ENCODE results near the gene C19orf18. TPM values are rescaled to one million over a fixed set of nuclear protein-coding genes. Genes with fewer than 3 reads are reported as not detected.

The C19orf18 gene
- polyA plus RNA-seq, 1 experiment: 0.27 TPM

- no peak for TF ChIP-seq CTCF (IDR thresholded peaks at IDR 0.05; ENCODE audit: low read depth, low read length)
- Histone ChIP-seq H3K9me3 (ENCODE audit: control insufficient read depth, insufficient read depth, low read length) (peaks cover 69% of the 10 kb centered on the region), H3K4me3 (ENCODE audit: low read depth, low read length) (no peak overlapping the region), H3K27me3 (ENCODE audit: control insufficient read depth, insufficient read depth, low read length) (no peaks in the 10 kb centered on the region), H3K27ac (ENCODE audit: low read depth, low read length) (no peak overlapping the region)
- ChIA-PET CTCF (no interaction called here), POLR2A (no interaction called here)
- no peak for DNase-seq (ENCODE audit: low read depth, low spot score)
Measured at GRCh38 chr19:57949702-57950101, 24.6 kb downstream of the C19orf18 start.

GRCh38 chr19:57949296-57949695, 25.0 kb downstream of the C19orf18 start:
- CTCF ChIA-PET: no interaction called here
- no peak for TF ChIP-seq CTCF (IDR thresholded peaks at IDR 0.05; ENCODE audit: low read depth, low read length)

GRCh38 chr19:57947419-57948134, 26.8 kb downstream of the C19orf18 start, which contains the start of gene ZNF256:
ZNF256 (minus strand) TSS chr19:57947706; CDS start chr19:57947474, 232 bp downstream.
- H3K9me3 ChIP-seq (ENCODE audit: control insufficient read depth, insufficient read depth, low read length): peaks cover 70% of the 10 kb centered on the region
- ChIA-PET POLR2A (no interaction called here), CTCF (interaction anchor here (0.6 kb wide), 1 partner anchor 61 kb away, joined by 3 read pairs; no protein-coding TSS in a partner anchor)
- DNase-seq (ENCODE audit: low read depth, low spot score): peak; percentile 78
- H3K27ac ChIP-seq (ENCODE audit: low read depth, low read length): peak within 1 kb of the TSS; percentile 75
- TF ChIP-seq CTCF (IDR thresholded peaks at IDR 0.05; ENCODE audit: low read depth, low read length): peak; percentile 59
- H3K4me3 ChIP-seq (ENCODE audit: low read depth, low read length): peak within 1 kb of the TSS; percentile 90
- no peaks in the 10 kb centered on the region for H3K27me3 ChIP-seq (ENCODE audit: control insufficient read depth, insufficient read depth, low read length)

More at GRCh38 chr19:57949296-57949695, 25.0 kb downstream of the C19orf18 start:
- DNase-seq (ENCODE audit: low read depth, low spot score): no peak
- Histone ChIP-seq H3K9me3 (ENCODE audit: control insufficient read depth, insufficient read depth, low read length) (peaks cover 70% of the 10 kb centered on the region), H3K27me3 (ENCODE audit: control insufficient read depth, insufficient read depth, low read length) (no peaks in the 10 kb centered on the region), H3K4me3 (ENCODE audit: low read depth, low read length) (no peak overlapping the region), H3K27ac (ENCODE audit: low read depth, low read length) (no peak overlapping the region)
- POLR2A ChIA-PET: no interaction called here

- Histone ChIP-seq H3K27ac (ENCODE audit: low read depth, low read length) (peak overlapping the region; percentile 75), H3K4me3 (ENCODE audit: low read depth, low read length) (peak overlapping the region; percentile 90), H3K27me3 (ENCODE audit: control insufficient read depth, insufficient read depth, low read length) (no peaks in the 10 kb centered on the region), H3K9me3 (ENCODE audit: control insufficient read depth, insufficient read depth, low read length) (peaks cover 73% of the 10 kb centered on the region)
- TF ChIP-seq CTCF (IDR thresholded peaks at IDR 0.05; ENCODE audit: low read depth, low read length): no peak
- CTCF ChIA-PET: no interaction called here
- no peak for DNase-seq (ENCODE audit: low read depth, low spot score)
- POLR2A ChIA-PET: no interaction called here
Measured at GRCh38 chr19:57947088-57947418, 27.3 kb downstream of the C19orf18 start.

GRCh38 chr19:57946316-57946715, 28.0 kb downstream of the C19orf18 start:
- no peak overlapping the region for H3K27ac ChIP-seq (ENCODE audit: low read depth, low read length)
- peaks cover 77% of the 10 kb centered on the region for H3K9me3 ChIP-seq (ENCODE audit: control insufficient read depth, insufficient read depth, low read length)
- H3K4me3 ChIP-seq (ENCODE audit: low read depth, low read length): peak overlapping the region; percentile 90

More at GRCh38 chr19:57946316-57946715, 28.0 kb downstream of the C19orf18 start:
- ChIA-PET POLR2A (no interaction called here), CTCF (interaction anchor here (0.6 kb wide), 1 partner anchor 265 kb away, joined by 3 read pairs; the partner anchor contains the start of gene ZNF551)
- no peaks in the 10 kb centered on the region for H3K27me3 ChIP-seq (ENCODE audit: control insufficient read depth, insufficient read depth, low read length)
- no peak for TF ChIP-seq CTCF (IDR thresholded peaks at IDR 0.05; ENCODE audit: low read depth, low read length)
- no peak for DNase-seq (ENCODE audit: low read depth, low spot score)

Measured in AG04450 (cell line).